Breast epithelium (tissue), 4 donors: ENCODE results near the gene TGFBR3. TPM values are rescaled to one million over a fixed set of nuclear protein-coding genes. Genes with fewer than 3 reads are reported as not detected.

ENCODE experiments used
- DNase-seq, 2 donors: peaks; one replicate each; pipeline ENCODE4 v3.0.0-alpha.2; 2019; ENCODE audit warnings: low spot score in 2 of 2
- H3K27ac ChIP-seq, 2 donors: fragments of 200-600 bp; sonication (generic) in 1 of 2; one replicate each; pipeline ENCODE4 v1.5.1; 2016 to 2019; ENCODE audit warnings: mild to moderate bottlenecking in 1 of 2
- H3K27me3 ChIP-seq, 2 donors: fragments of 200-600 bp; sonication (generic) in 1 of 2; one replicate each; pipeline versions ENCODE4 v1.5.1 to v1.6.0; 2017 to 2019; ENCODE audit warnings: control low read depth in 1 of 2, mild to moderate bottlenecking in 1 of 2
- H3K36me3 ChIP-seq: fragments of 200-600 bp; one replicate; pipeline ENCODE4 v1.5.1; 2019
- H3K4me1 ChIP-seq, 2 donors: fragments of 200-600 bp; sonication (generic); one replicate each; pipeline ENCODE4 v1.5.1; 2016 to 2019; ENCODE audit warnings: control low read depth in 1 of 2
- H3K4me3 ChIP-seq, 3 donors: fragments of 200-600 bp; sonication (generic); 1 replicate in 2 of 3; 2 replicates in 1 of 3; pipeline ENCODE4 v1.5.1; 2016 to 2019; ENCODE audit warnings: mild to moderate bottlenecking in 3 of 3, moderate library complexity in 2 of 3
- H3K9me3 ChIP-seq, 2 donors: fragments of 200-600 bp; sonication (generic) in 1 of 2; one replicate each; pipeline ENCODE4 v1.5.1; 2016 to 2019; ENCODE audit warnings: control low read depth in 1 of 2
- POLR2A ChIP-seq: fragments of 450-650 bp; IDR thresholded peaks from one replicate; pipeline ENCODE4 v1.6.1; 2016; ENCODE audit warnings: antibody characterized with exemption, mild to moderate bottlenecking, moderate library complexity
- POLR2AphosphoS5 ChIP-seq, 3 donors: sonication (generic); formaldehyde crosslinking; IDR thresholded peaks; one replicate each; pipeline ENCODE4 v1.6.1; 2017; ENCODE audit warnings: antibody characterized with exemption in 3 of 3
- intact Hi-C: fragments of 100-400 bp; cut with DNase I; formaldehyde crosslinking; loops from one replicate; pipeline ENCODE4 v1.15.1; 2023; ENCODE audit warnings: low total_unique reads
- total RNA-seq, 3 donors: library from RNA; depleted of rRNA; stranded (reverse); fragments of >200 nt; gene quantifications; one replicate each; pipeline ENCODE4 v1.1.0, GENCODE V29; 2016
- TF ChIP-seq, protein P1 (sequence below), 3 donors: fragments of 450-650 bp; IDR thresholded peaks; one replicate each; pipeline ENCODE4 v1.5.1; 2016 to 2017; ENCODE audit warnings: antibody characterized with exemption in 3 of 3, mild to moderate bottlenecking in 3 of 3, moderate library complexity in 3 of 3

Gene TGFBR3
- total RNA-seq, 3 donors from 2014 or later = 127 to 287 (median 167) TPM

DNA sequence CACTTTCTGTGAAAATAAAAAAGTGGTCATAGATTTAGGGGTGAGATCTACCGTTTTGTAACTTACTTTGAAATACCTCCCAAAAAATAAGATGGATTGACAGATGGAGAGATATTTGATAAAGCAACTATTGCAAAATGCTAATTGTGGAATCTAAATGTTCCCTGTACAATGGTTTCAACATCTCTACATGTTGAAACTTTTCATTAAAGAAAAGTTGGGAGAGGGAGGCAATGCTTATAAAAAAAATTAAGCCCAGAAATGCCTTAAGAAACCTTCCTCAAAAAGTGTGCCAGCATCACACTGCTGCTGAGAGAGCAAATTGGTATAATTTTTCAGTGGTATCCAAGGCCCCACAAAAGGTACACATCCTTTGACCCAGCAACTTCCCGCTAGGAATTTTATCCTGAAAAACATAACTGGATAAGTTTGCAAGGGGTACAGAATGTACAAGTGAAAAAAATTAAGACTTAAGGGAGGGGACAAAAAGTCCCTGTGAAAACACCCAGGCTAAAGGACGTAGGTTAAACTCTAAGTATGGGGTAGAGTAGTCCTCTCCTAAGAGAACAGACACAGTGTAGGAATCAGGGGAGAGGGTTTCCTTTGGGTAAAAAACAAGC, 84.3 kb downstream of the TGFBR3 start:
- Histone ChIP-seq H3K4me1 (peaks cover 0 to 22% of the 10 kb centered on the region in 2 donors), H3K4me3 (no peak overlapping the region), H3K27ac (peak overlapping the region; percentile 70 to 82), H3K36me3 (no peaks in the 10 kb centered on the region), H3K9me3 (no peaks in the 10 kb centered on the region), H3K27me3 (no peaks in the 10 kb centered on the region)
- TF ChIP-seq, protein P1, sequence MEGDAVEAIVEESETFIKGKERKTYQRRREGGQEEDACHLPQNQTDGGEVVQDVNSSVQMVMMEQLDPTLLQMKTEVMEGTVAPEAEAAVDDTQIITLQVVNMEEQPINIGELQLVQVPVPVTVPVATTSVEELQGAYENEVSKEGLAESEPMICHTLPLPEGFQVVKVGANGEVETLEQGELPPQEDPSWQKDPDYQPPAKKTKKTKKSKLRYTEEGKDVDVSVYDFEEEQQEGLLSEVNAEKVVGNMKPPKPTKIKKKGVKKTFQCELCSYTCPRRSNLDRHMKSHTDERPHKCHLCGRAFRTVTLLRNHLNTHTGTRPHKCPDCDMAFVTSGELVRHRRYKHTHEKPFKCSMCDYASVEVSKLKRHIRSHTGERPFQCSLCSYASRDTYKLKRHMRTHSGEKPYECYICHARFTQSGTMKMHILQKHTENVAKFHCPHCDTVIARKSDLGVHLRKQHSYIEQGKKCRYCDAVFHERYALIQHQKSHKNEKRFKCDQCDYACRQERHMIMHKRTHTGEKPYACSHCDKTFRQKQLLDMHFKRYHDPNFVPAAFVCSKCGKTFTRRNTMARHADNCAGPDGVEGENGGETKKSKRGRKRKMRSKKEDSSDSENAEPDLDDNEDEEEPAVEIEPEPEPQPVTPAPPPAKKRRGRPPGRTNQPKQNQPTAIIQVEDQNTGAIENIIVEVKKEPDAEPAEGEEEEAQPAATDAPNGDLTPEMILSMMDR (IDR thresholded peaks at IDR 0.05) = no peak
- peak in 1 of 3 donors; percentile 6 for TF ChIP-seq POLR2AphosphoS5 (IDR thresholded peaks at IDR 0.05)
- no peak for DNase-seq
- intact Hi-C loops = no loop called here

DNA sequence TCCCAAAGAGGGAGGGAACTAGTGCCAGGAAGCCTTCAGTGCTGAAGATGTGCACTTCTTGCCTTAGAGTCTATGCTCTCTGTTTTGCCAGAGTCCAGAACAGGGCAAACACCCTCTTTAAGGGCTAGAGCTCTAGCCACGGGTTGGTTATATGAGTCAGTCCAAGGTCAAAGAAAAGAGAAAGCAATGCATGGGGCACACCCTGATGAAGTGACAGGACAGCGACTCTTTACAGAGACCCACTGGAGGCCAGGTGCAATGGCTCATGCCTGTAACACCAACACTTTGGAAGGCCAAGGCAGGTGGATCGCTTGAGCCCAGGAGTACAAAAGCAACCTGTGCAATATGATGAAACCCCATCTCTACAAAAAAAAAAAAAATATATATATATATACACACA, 86.1 kb downstream of the TGFBR3 start:
- Histone ChIP-seq H3K27me3 (no peaks in the 10 kb centered on the region), H3K4me1 (peaks cover 9 to 19% of the 10 kb centered on the region in 2 donors), H3K36me3 (no peaks in the 10 kb centered on the region), H3K4me3 (no peak overlapping the region), H3K9me3 (no peaks in the 10 kb centered on the region), H3K27ac (peak overlapping the region in 1 of 2 donors; percentile 92)
- TF ChIP-seq POLR2AphosphoS5 (IDR thresholded peaks at IDR 0.05) (no peak), POLR2A (no peak)
- TF ChIP-seq, protein P1 (IDR thresholded peaks at IDR 0.05) = no peak
- DNase-seq = no peak
- intact Hi-C loops = no loop called here

DNA sequence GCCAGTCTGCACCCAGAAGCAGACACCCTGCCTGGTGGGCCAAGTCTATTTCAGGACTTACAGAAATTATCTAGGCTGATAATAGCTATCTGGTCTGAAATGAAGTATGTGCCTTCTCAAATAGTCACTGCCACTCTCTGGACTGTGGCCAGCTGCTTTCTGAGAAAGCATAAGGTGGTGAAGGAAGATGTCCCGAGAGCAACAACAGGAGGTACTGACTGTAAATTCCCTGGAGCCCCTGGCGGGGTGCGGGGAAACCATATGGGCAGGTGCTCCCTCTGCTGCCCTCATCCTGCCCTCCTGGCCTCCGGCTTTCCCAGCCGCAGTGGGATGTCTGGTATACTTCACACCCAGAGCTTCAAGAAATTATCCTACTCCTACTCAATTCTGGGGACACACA, 86.8 kb downstream of the TGFBR3 start:
- Histone ChIP-seq H3K27me3 (no peaks in the 10 kb centered on the region), H3K36me3 (no peaks in the 10 kb centered on the region), H3K4me3 (no peak overlapping the region), H3K27ac (peak overlapping the region; percentile 71 to 92), H3K9me3 (no peaks in the 10 kb centered on the region), H3K4me1 (peaks cover 9 to 13% of the 10 kb centered on the region in 2 donors)
- TF ChIP-seq POLR2AphosphoS5 (IDR thresholded peaks at IDR 0.05) = no peak
- intact Hi-C loops = no loop called here
- DNase-seq = no peak

DNA sequence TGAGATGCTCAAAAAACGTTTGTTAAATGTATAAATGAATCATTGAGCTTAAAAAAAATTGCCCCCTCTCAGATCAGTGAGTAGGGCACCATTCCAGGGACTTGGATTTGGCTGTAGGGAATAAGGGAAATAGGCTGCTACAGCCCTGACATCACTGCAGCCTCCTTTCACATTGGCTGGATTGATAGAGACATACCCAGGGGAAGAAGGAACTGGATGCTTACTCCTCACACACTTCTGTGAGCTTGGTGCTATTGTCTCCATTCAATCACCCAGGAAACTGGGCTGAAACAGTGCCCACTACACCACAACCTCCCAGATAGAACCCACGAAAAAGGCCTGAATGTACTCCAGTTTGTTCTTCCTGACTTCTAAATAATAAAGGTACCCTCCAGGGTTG, 87.2 kb downstream of the TGFBR3 start:
- H3K4me3 ChIP-seq = no peak overlapping the region
- intact Hi-C loops = no loop called here
- no peak for DNase-seq
- no peaks in the 10 kb centered on the region for H3K27me3 ChIP-seq
- no peaks in the 10 kb centered on the region for H3K9me3 ChIP-seq
- H3K4me1 ChIP-seq = peaks cover 9 to 13% of the 10 kb centered on the region in 2 donors
- peak overlapping the region; percentile 71 to 92 for H3K27ac ChIP-seq
- TF ChIP-seq POLR2AphosphoS5 (IDR thresholded peaks at IDR 0.05) (no peak), POLR2A (no peak)
- TF ChIP-seq, protein P1 (IDR thresholded peaks at IDR 0.05) = no peak
- no peaks in the 10 kb centered on the region for H3K36me3 ChIP-seq

DNA sequence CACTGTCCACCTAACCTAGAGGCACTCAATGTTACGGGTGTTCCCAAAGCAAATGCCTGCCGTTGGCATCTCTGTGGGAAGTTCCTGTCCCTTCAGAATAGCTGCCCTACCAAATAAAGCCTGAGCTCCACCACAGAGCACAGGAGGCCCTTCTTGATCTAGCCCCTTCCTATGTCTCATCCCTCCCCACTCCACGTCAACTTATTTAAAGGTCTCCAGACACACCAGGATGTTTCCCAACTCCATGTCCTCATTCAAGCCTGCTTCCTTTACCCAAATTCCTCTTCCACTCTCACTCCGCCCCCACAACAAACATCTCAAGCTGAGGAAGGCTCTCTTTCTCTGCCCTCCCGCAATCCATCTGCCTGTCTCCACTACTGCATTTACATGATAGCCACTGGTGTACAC, 87.7 kb downstream of the TGFBR3 start:
- TF ChIP-seq POLR2AphosphoS5 (IDR thresholded peaks at IDR 0.05) = peak in 1 of 3 donors; percentile 53
- TF ChIP-seq, protein P1 (IDR thresholded peaks at IDR 0.05) = peak in 1 of 3 donors; percentile 5
- no peak for TF ChIP-seq POLR2A
- Histone ChIP-seq H3K27me3 (no peaks in the 10 kb centered on the region), H3K9me3 (no peaks in the 10 kb centered on the region), H3K36me3 (no peaks in the 10 kb centered on the region), H3K27ac (peak overlapping the region; percentile 71 to 92), H3K4me3 (no peak overlapping the region), H3K4me1 (peaks cover 9 to 13% of the 10 kb centered on the region in 2 donors)
- DNase-seq = no peak
- intact Hi-C loops = no loop called here
